ENCODE data around the gene ZMYND15. TPM values are rescaled to one million over a fixed set of nuclear protein-coding genes. Genes with fewer than 3 reads are reported as not detected.

ZMYND15 gene
- total and polyA plus RNA-seq, 2 donors (not counting 3 experiments of a cell fraction or from before 2014, with no cell fraction given): 0.12 to 0.44 TPM

- dilution Hi-C loops (cut with MboI; ENCODE audit: extremely low pct_ligation_motif_present, low sequenced_read_pairs): no loop called here
- no peak overlapping the region for H3K27ac ChIP-seq (ENCODE audit: insufficient read depth, low read depth, low read length)
- H3K27me3 ChIP-seq (ENCODE audit: control insufficient read depth in 2 of 2, insufficient read depth in 2 of 2, low read length in 2 of 2): peaks cover 9 to 14% of the 10 kb centered on the region in 2 experiments
- H3K9ac ChIP-seq (replicated peaks; ENCODE audit: extremely low read depth, insufficient read depth, low read length): no peak overlapping the region
- no TSS peak for BruUV-seq (replicated peaks)
- H3K79me2 ChIP-seq (ENCODE audit: control insufficient read depth, insufficient read depth, low read length): no peaks in the 10 kb centered on the region
- H2AFZ ChIP-seq (ENCODE audit: low read depth, low read length): no peak overlapping the region
- ChIA-PET CTCF (no interaction called here), POLR2A (no interaction called here)
- peaks cover 9% of the 10 kb centered on the region for H3K4me1 ChIP-seq (ENCODE audit: control insufficient read depth, extremely low read depth, insufficient read depth, low read length)
- H3K9me1 ChIP-seq (replicated peaks; ENCODE audit: control insufficient read depth, extremely low read depth, insufficient read depth, low read length): no peaks in the 10 kb centered on the region
- no peaks in the 10 kb centered on the region for H3K36me3 ChIP-seq (ENCODE audit: control insufficient read depth in 2 of 2, extremely low read depth in 1 of 2, insufficient read depth in 2 of 2, low read length in 2 of 2)
- TF ChIP-seq POLR2A (IDR thresholded peaks at IDR 0.05; ENCODE audit: low read depth, low read length) (no peak), FOS (IDR thresholded peaks at IDR 0.05; ENCODE audit: borderline replicate concordance, insufficient read depth, low read length) (no peak), POLR2AphosphoS5 (IDR thresholded peaks at IDR 0.05; ENCODE audit: insufficient read depth, low read depth, low read length) (no peak), MAX (IDR thresholded peaks at IDR 0.05; ENCODE audit: insufficient read depth, insufficient read length) (no peak), GATA2 (IDR thresholded peaks at IDR 0.05; ENCODE audit: insufficient read depth, insufficient read length, low read depth, low read length) (no peak), MYC (IDR thresholded peaks at IDR 0.05; ENCODE audit: low read depth, low read length) (no peak), JUN (IDR thresholded peaks at IDR 0.05; ENCODE audit: borderline replicate concordance, insufficient read depth, insufficient read length, low read depth) (no peak), CTCF (IDR thresholded peaks at IDR 0.05; ENCODE audit: extremely low read depth in 1 of 2, insufficient read depth in 1 of 2, low read depth in 1 of 2, low read length in 2 of 2) (no peak), EZH2 (IDR thresholded peaks at IDR 0.05; ENCODE audit: borderline replicate concordance, low read depth, low read length, severe bottlenecking) (no peak)
- H3K4me3 ChIP-seq (replicated peaks in 1 of 3; ENCODE audit: insufficient read depth in 1 of 3, low read depth in 1 of 3, low read length in 3 of 3): no peak overlapping the region
- H3K9me3 ChIP-seq (replicated peaks; ENCODE audit: control insufficient read depth, insufficient read depth, low read length): no peaks in the 10 kb centered on the region
- FAIRE-seq (no peak), DNase-seq (ENCODE audit: low read depth, low spot score) (no peak)
- intact Hi-C loops (cut with micrococcal nuclease): no loop called here
- no peaks in the 10 kb centered on the region for H4K20me1 ChIP-seq (replicated peaks; ENCODE audit: control insufficient read depth, extremely low read depth, insufficient read depth, low read length)
- no peak overlapping the region for H3K4me2 ChIP-seq (ENCODE audit: insufficient read depth, low read length)
Observed at GRCh38 chr17:4741544-4741943, 1.9 kb downstream of the ZMYND15 start.
